Gastrocnemius medialis (tissue), 4 donors: Measurements from ENCODE around the gene ACACB. TPM values are rescaled to one million over a fixed set of nuclear protein-coding genes. Genes with fewer than 3 reads are reported as not detected.

Experiments used
- ATAC-seq, 2 donors: fragments of 150-250 bp; one replicate each; pipeline ENCODE4 v1.9.1; 2016
- DNase-seq, 2 donors: peaks; one replicate each; pipeline ENCODE4 v3.0.0-alpha.2; 2019
- H3K27ac ChIP-seq, 4 donors: fragments of 200-600 bp; sonication (generic); 1 replicate in 1 of 4; 2 replicates in 3 of 4; pipeline ENCODE4 v1.5.1; 2016 to 2018; ENCODE audit warnings: mild to moderate bottlenecking in 2 of 4, moderate library complexity in 1 of 4
- H3K27me3 ChIP-seq, 3 donors: fragments of 200-600 bp; sonication (generic) in 2 of 3; 1 replicate in 1 of 3; 2 replicates in 2 of 3; pipeline versions ENCODE4 v1.5.1 to v1.6.0; 2016 to 2019; ENCODE audit warnings: mild to moderate bottlenecking in 1 of 3, moderate library complexity in 1 of 3
- H3K36me3 ChIP-seq, 2 donors: fragments of 200-600 bp; sonication (generic) in 1 of 2; one replicate each; pipeline ENCODE4 v1.5.1; 2017 to 2018
- H3K4me1 ChIP-seq, 2 donors: fragments of 200-600 bp; sonication (generic) in 1 of 2; one replicate each; pipeline ENCODE4 v1.5.1; 2016 to 2017; ENCODE audit warnings: mild to moderate bottlenecking in 2 of 2
- H3K4me3 ChIP-seq, 4 donors: fragments of 200-600 bp; sonication (generic) in 3 of 4; 1 replicate in 1 of 4; 2 replicates in 3 of 4; pipeline ENCODE4 v1.5.1; 2016 to 2019; ENCODE audit warnings: mild to moderate bottlenecking in 2 of 4
- H3K9me3 ChIP-seq, 3 donors: fragments of 200-600 bp; sonication (generic) in 2 of 3; 1 replicate in 1 of 3; 2 replicates in 2 of 3; pipeline ENCODE4 v1.5.1; 2016 to 2019
- CTCF ChIP-seq, 5 experiments: fragments of 450-650 bp in 3 of 5; fragments of 200-600 bp in 2 of 5; sonication (generic) in 2 of 5; IDR thresholded peaks in 4 of 5; conservative IDR thresholded peaks in 1 of 5; 1 replicate in 4 of 5; 2 replicates in 1 of 5; pipeline ENCODE4 v1.5.1; 2016 to 2019; ENCODE audit warnings: antibody characterized with exemption in 5 of 5, mild to moderate bottlenecking in 3 of 5, moderate library complexity in 3 of 5
- POLR2A ChIP-seq, 2 donors: fragments of 450-650 bp; IDR thresholded peaks; one replicate each; pipeline ENCODE4 v1.6.1; 2017; ENCODE audit warnings: antibody characterized with exemption in 2 of 2, mild to moderate bottlenecking in 2 of 2, moderate library complexity in 2 of 2
- in situ Hi-C, 4 donors: fragments of 200-750 bp; cut with MboI; loops; one replicate each; pipeline versions ENCODE4 v1.15.0 to v1.8.0; 2017; ENCODE audit warnings: low sequenced_read_pairs in 4 of 4
- intact Hi-C: fragments of 100-400 bp; cut with DNase I; formaldehyde crosslinking; loops from one replicate; pipeline ENCODE4 v1.15.1; 2023; ENCODE audit warnings: low total_unique reads
- total RNA-seq, 4 donors: library from RNA; depleted of rRNA; stranded (reverse); fragments of >200 nt; gene quantifications; one replicate each; pipeline versions ENCODE4 v1.1.0 to v1.2.3, GENCODE V29; 2016

ACACB gene
- total RNA-seq, 4 donors from 2014 or later: 595 to 1,103 (median 698) TPM

GRCh38 chr12:109293106-109293505 is 176.7 kb downstream of the ACACB start:
- Histone ChIP-seq H3K36me3 (no peaks in the 10 kb centered on the region), H3K4me1 (peaks cover 0 to 13% of the 10 kb centered on the region in 2 donors), H3K27ac (no peak overlapping the region), H3K4me3 (no peak overlapping the region), H3K9me3 (no peaks in the 10 kb centered on the region), H3K27me3 (no peaks in the 10 kb centered on the region)
- intact Hi-C loops (no loop called here), in situ Hi-C loops (no loop called here)
- TF ChIP-seq CTCF (IDR thresholded peaks at IDR 0.05 in 4 of 5, conservative IDR thresholded peaks at IDR 0.05 in 1 of 5) (no peak), POLR2A (IDR thresholded peaks at IDR 0.05) (no peak)
- ATAC-seq (no peak), DNase-seq (no peak)

GRCh38 chr12:109294286-109294796 is 178.0 kb downstream of the ACACB start:
- no peaks in the 10 kb centered on the region for H3K27me3 ChIP-seq
- in situ Hi-C loops (no loop called here), intact Hi-C loops (no loop called here)
- no peak overlapping the region for H3K4me3 ChIP-seq
- no peak for DNase-seq
- no peaks in the 10 kb centered on the region for H3K9me3 ChIP-seq
- ATAC-seq: no peak
- TF ChIP-seq POLR2A (IDR thresholded peaks at IDR 0.05): no peak
- no peak for TF ChIP-seq CTCF (IDR thresholded peaks at IDR 0.05 in 4 of 5, conservative IDR thresholded peaks at IDR 0.05 in 1 of 5)
- no peak overlapping the region for H3K27ac ChIP-seq
- no peaks in the 10 kb centered on the region for H3K36me3 ChIP-seq
- peaks cover 0 to 13% of the 10 kb centered on the region in 2 donors for H3K4me1 ChIP-seq

GRCh38 chr12:109295764-109296425 is 179.5 kb downstream of the ACACB start:
- intact Hi-C loops (no loop called here), in situ Hi-C loops (no loop called here)
- ATAC-seq: no peak
- TF ChIP-seq POLR2A (IDR thresholded peaks at IDR 0.05) (no peak), CTCF (IDR thresholded peaks at IDR 0.05 in 4 of 5, conservative IDR thresholded peaks at IDR 0.05 in 1 of 5) (no peak)
- no peaks in the 10 kb centered on the region for H3K27me3 ChIP-seq
- no peaks in the 10 kb centered on the region for H3K36me3 ChIP-seq
- no peaks in the 10 kb centered on the region for H3K9me3 ChIP-seq
- H3K27ac ChIP-seq: no peak overlapping the region
- peaks cover 0 to 13% of the 10 kb centered on the region in 2 donors for H3K4me1 ChIP-seq
- no peak overlapping the region for H3K4me3 ChIP-seq
- DNase-seq: no peak

- H3K36me3 ChIP-seq: no peaks in the 10 kb centered on the region
- TF ChIP-seq POLR2A (IDR thresholded peaks at IDR 0.05) (no peak), CTCF (IDR thresholded peaks at IDR 0.05 in 4 of 5, conservative IDR thresholded peaks at IDR 0.05 in 1 of 5) (no peak)
- H3K27ac ChIP-seq: no peak overlapping the region
- in situ Hi-C loops (no loop called here), intact Hi-C loops (no loop called here)
- no peak for DNase-seq
- no peak for ATAC-seq
- no peaks in the 10 kb centered on the region for H3K27me3 ChIP-seq
- no peak overlapping the region for H3K4me3 ChIP-seq
- H3K4me1 ChIP-seq: peaks cover 0 to 9% of the 10 kb centered on the region in 2 donors
- H3K9me3 ChIP-seq: no peaks in the 10 kb centered on the region
These were observed 180.0 kb downstream of the ACACB start for GRCh38 chr12:109296431-109296830.
